GM23338 (cell line): Measurements from ENCODE around the gene RGS3. TPM values are rescaled to one million over a fixed set of nuclear protein-coding genes. Genes with fewer than 3 reads are reported as not detected.

Experiments used
- ATAC-seq: fragments of 200-7000 bp; cut with Tn5 transposase; 3 replicates; pipeline ENCODE4 v1.9.1; 2020
- DNase-seq: peaks from one replicate; pipeline ENCODE4 v3.0.0-alpha.2; 2015; ENCODE audit warnings: low spot score
- H2AFZ ChIP-seq: fragments of 200-600 bp; sonication (generic); 2 replicates; pipeline ENCODE4 v1.8.0; 2016; ENCODE audit warnings: antibody characterized with exemption, mild to moderate bottlenecking, moderate library complexity
- H3F3A ChIP-seq: fragments of 200-600 bp; sonication (generic); replicated peaks from 2 replicates; pipeline ENCODE4 v1.8.0; 2017; ENCODE audit warnings: antibody characterized with exemption, mixed run types, low read depth
- H3K27ac ChIP-seq: fragments of 200-600 bp; sonication (generic); 2 replicates; pipeline ENCODE4 v1.6.1; 2016; ENCODE audit warnings: low read depth
- H3K27me3 ChIP-seq: fragments of 200-600 bp; sonication (generic); 2 replicates; pipeline ENCODE4 v1.8.0; 2016; ENCODE audit warnings: mild to moderate bottlenecking, mixed run types, moderate library complexity; ENCODE audit not compliant: insufficient read depth
- H3K36me3 ChIP-seq: fragments of 200-600 bp; sonication (generic); 2 replicates; pipeline ENCODE4 v1.8.0; 2016; ENCODE audit warnings: mild to moderate bottlenecking; ENCODE audit not compliant: insufficient read depth
- H3K4me1 ChIP-seq: fragments of 200-600 bp; sonication (generic); 2 replicates; pipeline ENCODE4 v1.8.0; 2016; ENCODE audit warnings: mild to moderate bottlenecking, moderate library complexity; ENCODE audit not compliant: insufficient read depth
- H3K4me2 ChIP-seq: fragments of 200-600 bp; sonication (generic); 2 replicates; pipeline ENCODE4 v1.7.1; 2017; ENCODE audit warnings: mixed run types
- H3K4me3 ChIP-seq: fragments of 200-600 bp; sonication (generic); 2 replicates; pipeline ENCODE4 v1.6.1; 2016; ENCODE audit warnings: mixed run types
- H3K79me2 ChIP-seq: fragments of 200-600 bp; sonication (generic); replicated peaks from 2 replicates; pipeline ENCODE4 v1.8.0; 2017; ENCODE audit warnings: mild to moderate bottlenecking; ENCODE audit not compliant: insufficient read depth
- H3K9me2 ChIP-seq: fragments of 200-600 bp; sonication (generic); 2 replicates; pipeline ENCODE4 v1.8.0; 2017; ENCODE audit not compliant: insufficient read depth
- H4K20me1 ChIP-seq: fragments of 200-600 bp; sonication (generic); replicated peaks from 2 replicates; pipeline ENCODE4 v1.8.0; 2017; ENCODE audit warnings: mild to moderate bottlenecking; ENCODE audit not compliant: insufficient read depth
- H3K27ac Mint-ChIP-seq: 2 replicates; pipeline ENCODE4 v1.8.0; 2020; ENCODE audit warnings: inconsistent platforms, mild to moderate bottlenecking, moderate library complexity, mixed read lengths
- H3K27me3 Mint-ChIP-seq: 3 replicates; pipeline ENCODE4 v1.8.0; 2022; ENCODE audit warnings: low read depth, mild to moderate bottlenecking, moderate library complexity, mixed read lengths, inconsistent platforms; ENCODE audit not compliant: insufficient read depth, poor library complexity
- H3K36me3 Mint-ChIP-seq: 3 replicates; pipeline ENCODE4 v1.8.0; 2021; ENCODE audit warnings: low read depth, mild to moderate bottlenecking, inconsistent platforms, moderate library complexity, mixed read lengths
- H3K4me1 Mint-ChIP-seq: 3 replicates; pipeline ENCODE4 v1.8.0; 2020; ENCODE audit warnings: mild to moderate bottlenecking, inconsistent platforms, mixed read lengths
- H3K4me3 Mint-ChIP-seq: 3 replicates; pipeline ENCODE4 v1.8.0; 2021; ENCODE audit warnings: moderate library complexity, mild to moderate bottlenecking, inconsistent platforms, mixed read lengths
- H3K9me3 Mint-ChIP-seq: 3 replicates; pipeline ENCODE4 v1.8.0; 2020; ENCODE audit warnings: moderate library complexity, mild to moderate bottlenecking, inconsistent platforms, mixed read lengths
- CREB1 ChIP-seq: fragments of 250-450 bp; sonication (Bioruptor Pico); IDR thresholded peaks from 2 replicates; pipeline ENCODE4 v1.5.0; 2020; ENCODE audit warnings: low read depth, mild to moderate bottlenecking, moderate library complexity
- ETS1 ChIP-seq: IDR thresholded peaks from 2 replicates; pipeline ENCODE4 v1.6.1; 2016; ENCODE audit warnings: antibody characterized with exemption
- EZH2 ChIP-seq: fragments of 200-600 bp; sonication (generic); IDR thresholded peaks from one replicate; pipeline ENCODE4 v1.8.0; 2017; ENCODE audit warnings: antibody characterized with exemption, mild to moderate bottlenecking, low read depth; ENCODE audit not compliant: unreplicated experiment
- EZH2phosphoT487 ChIP-seq: fragments of 200-600 bp; sonication (generic); IDR thresholded peaks from one replicate; pipeline ENCODE4 v1.8.1; 2018; ENCODE audit warnings: antibody characterized with exemption; ENCODE audit not compliant: unreplicated experiment
- JUNB ChIP-seq: IDR thresholded peaks from one replicate; pipeline ENCODE4 v1.6.1; 2016; ENCODE audit warnings: antibody characterized with exemption; ENCODE audit not compliant: unreplicated experiment
- NANOG ChIP-seq: IDR thresholded peaks from 2 replicates; pipeline ENCODE4 v1.6.1; 2016; ENCODE audit warnings: antibody characterized with exemption, borderline replicate concordance
- POLR2AphosphoS5 ChIP-seq: IDR thresholded peaks from 2 replicates; pipeline ENCODE4 v1.6.1; 2016; ENCODE audit warnings: antibody characterized with exemption, low read depth
- REST ChIP-seq: IDR thresholded peaks from one replicate; pipeline ENCODE4 v1.6.1; 2018; ENCODE audit warnings: antibody characterized with exemption; ENCODE audit not compliant: unreplicated experiment
- STAT1 ChIP-seq: IDR thresholded peaks from one replicate; pipeline ENCODE4 v1.6.1; 2016; ENCODE audit warnings: antibody characterized with exemption; ENCODE audit not compliant: unreplicated experiment
- ZNF114 ChIP-seq: fragments of 250-450 bp; sonication (Bioruptor Pico); IDR thresholded peaks from 2 replicates; pipeline ENCODE4 v1.5.0; 2020; ENCODE audit warnings: mild to moderate bottlenecking, moderate library complexity
- ZNF462 ChIP-seq: fragments of 250-450 bp; sonication (Bioruptor Pico); IDR thresholded peaks from 2 replicates; pipeline ENCODE4 v1.5.0; 2020; ENCODE audit warnings: mild to moderate bottlenecking, moderate library complexity
- polyA plus RNA-seq: library from polyadenylated mRNA; unstranded; fragments of >200 nt; fragmentation: Nextera tagmentation; extraction: Ambion mirVana; gene quantifications from 2 replicates; pipeline ENCODE4 v1.2.1, GENCODE V29; 2016
- total RNA-seq: library from RNA; depleted of rRNA; stranded (reverse); fragments of >200 nt; shearing (Covaris generic); gene quantifications from 2 replicates; pipeline ENCODE4 v1.2.3, GENCODE V29; 2014

The RGS3 gene
- total and polyA plus RNA-seq, 2 experiments from 2014 or later, result 14.2 to 24.3 TPM

GRCh38 chr9:113597390-113598241 lies 134.1 kb downstream of the RGS3 start (continued):
- TF ChIP-seq NANOG, result no peak
- TF ChIP-seq ETS1, result no peak
- TF ChIP-seq EZH2phosphoT487, result no peak
- TF ChIP-seq ZNF462 (CRISPR knock-in tag), result no peak
- no peak for TF ChIP-seq CREB1 (CRISPR knock-in tag)

GRCh38 chr9:113598451-113598850 lies 134.9 kb downstream of the RGS3 start:
- Histone ChIP-seq H4K20me1 (no peaks in the 10 kb centered on the region), H3K9me2 (no peaks in the 10 kb centered on the region), H2AFZ (no peak overlapping the region), H3K79me2 (no peaks in the 10 kb centered on the region), H3K27ac (no peak overlapping the region), H3K4me2 (no peak overlapping the region), H3K4me1 (peaks cover 24% of the 10 kb centered on the region), H3K36me3 (no peaks in the 10 kb centered on the region; the same call in 1 of the 2 replicates), H3F3A (0 out of 2 replicates have a peak, but pooled peaks cover 4% of the 10 kb centered on the region), H3K4me3 (no peak overlapping the region), H3K27me3 (no peaks in the 10 kb centered on the region)
- no peak for ATAC-seq
- no peak for DNase-seq
- Mint-ChIP-seq H3K4me1 (peaks cover 36% of the 10 kb centered on the region), H3K9me3 (no peaks in the 10 kb centered on the region), H3K4me3 (no peak overlapping the region), H3K27me3 (peaks cover 8% of the 10 kb centered on the region), H3K36me3 (peaks cover 15% of the 10 kb centered on the region), H3K27ac (no peak overlapping the region)
- TF ChIP-seq EZH2 (no peak), REST (no peak), ETS1 (no peak), STAT1 (no peak), ZNF114 (no peak), CREB1 (CRISPR knock-in tag) (no peak), POLR2AphosphoS5 (no peak), JUNB (no peak)
